ENCODE measurements around the gene CDH23.
A peak's percentile ranks its signal among the peaks of the same experiment; 100 is the strongest.

Gene CDH23

GRCh38 chr10:71396711-71397295 is at the start of gene CDH23:
TSS of gene CDH23 (plus strand) at chr10:71396920. CDS start at chr10:71439832, 42,912 bp downstream.
- ATAC-seq = peak; percentile 19; the same call in 2 of the 3 replicates
- TF ChIP-seq CSDC2 (CRISPR knock-in tag; IDR thresholded peaks at IDR 0.05) (no peak), ZFP3 (CRISPR knock-in tag; IDR thresholded peaks at IDR 0.05) (no peak), BACH2 (CRISPR knock-in tag; IDR thresholded peaks at IDR 0.05; ENCODE audit: borderline replicate concordance) (no peak), ZNF565 (CRISPR knock-in tag; conservative IDR thresholded peaks at IDR 0.05; ENCODE audit: low read depth) (no peak), TOX (CRISPR knock-in tag; IDR thresholded peaks at IDR 0.05; ENCODE audit: borderline replicate concordance) (no peak), ISL1 (CRISPR knock-in tag; IDR thresholded peaks at IDR 0.05) (no peak), ZC3H10 (CRISPR knock-in tag; IDR thresholded peaks at IDR 0.05) (no peak), SNAI2 (CRISPR knock-in tag; IDR thresholded peaks at IDR 0.05) (no peak), ZFP30 (CRISPR knock-in tag; IDR thresholded peaks at IDR 0.05) (no peak), POU6F1 (CRISPR knock-in tag; IDR thresholded peaks at IDR 0.05; ENCODE audit: borderline replicate concordance, low read depth) (no peak), PPARA (CRISPR knock-in tag; IDR thresholded peaks at IDR 0.05; ENCODE audit: borderline replicate concordance) (no peak), PATZ1 (CRISPR knock-in tag; IDR thresholded peaks at IDR 0.05; ENCODE audit: borderline replicate concordance) (no peak)
- TF ChIP-seq, protein P1, sequence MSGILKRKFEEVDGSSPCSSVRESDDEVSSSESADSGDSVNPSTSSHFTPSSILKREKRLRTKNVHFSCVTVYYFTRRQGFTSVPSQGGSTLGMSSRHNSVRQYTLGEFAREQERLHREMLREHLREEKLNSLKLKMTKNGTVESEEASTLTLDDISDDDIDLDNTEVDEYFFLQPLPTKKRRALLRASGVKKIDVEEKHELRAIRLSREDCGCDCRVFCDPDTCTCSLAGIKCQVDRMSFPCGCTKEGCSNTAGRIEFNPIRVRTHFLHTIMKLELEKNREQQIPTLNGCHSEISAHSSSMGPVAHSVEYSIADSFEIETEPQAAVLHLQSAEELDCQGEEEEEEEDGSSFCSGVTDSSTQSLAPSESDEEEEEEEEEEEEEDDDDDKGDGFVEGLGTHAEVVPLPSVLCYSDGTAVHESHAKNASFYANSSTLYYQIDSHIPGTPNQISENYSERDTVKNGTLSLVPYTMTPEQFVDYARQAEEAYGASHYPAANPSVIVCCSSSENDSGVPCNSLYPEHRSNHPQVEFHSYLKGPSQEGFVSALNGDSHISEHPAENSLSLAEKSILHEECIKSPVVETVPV (CRISPR knock-in tag; IDR thresholded peaks at IDR 0.05) = no peak
- TF ChIP-seq, protein P2, sequence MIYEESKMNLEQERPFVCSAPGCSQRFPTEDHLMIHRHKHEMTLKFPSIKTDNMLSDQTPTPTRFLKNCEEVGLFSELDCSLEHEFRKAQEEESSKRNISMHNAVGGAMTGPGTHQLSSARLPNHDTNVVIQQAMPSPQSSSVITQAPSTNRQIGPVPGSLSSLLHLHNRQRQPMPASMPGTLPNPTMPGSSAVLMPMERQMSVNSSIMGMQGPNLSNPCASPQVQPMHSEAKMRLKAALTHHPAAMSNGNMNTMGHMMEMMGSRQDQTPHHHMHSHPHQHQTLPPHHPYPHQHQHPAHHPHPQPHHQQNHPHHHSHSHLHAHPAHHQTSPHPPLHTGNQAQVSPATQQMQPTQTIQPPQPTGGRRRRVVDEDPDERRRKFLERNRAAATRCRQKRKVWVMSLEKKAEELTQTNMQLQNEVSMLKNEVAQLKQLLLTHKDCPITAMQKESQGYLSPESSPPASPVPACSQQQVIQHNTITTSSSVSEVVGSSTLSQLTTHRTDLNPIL (CRISPR knock-in tag; IDR thresholded peaks at IDR 0.05; ENCODE audit: low read depth) = no peak

DNA sequence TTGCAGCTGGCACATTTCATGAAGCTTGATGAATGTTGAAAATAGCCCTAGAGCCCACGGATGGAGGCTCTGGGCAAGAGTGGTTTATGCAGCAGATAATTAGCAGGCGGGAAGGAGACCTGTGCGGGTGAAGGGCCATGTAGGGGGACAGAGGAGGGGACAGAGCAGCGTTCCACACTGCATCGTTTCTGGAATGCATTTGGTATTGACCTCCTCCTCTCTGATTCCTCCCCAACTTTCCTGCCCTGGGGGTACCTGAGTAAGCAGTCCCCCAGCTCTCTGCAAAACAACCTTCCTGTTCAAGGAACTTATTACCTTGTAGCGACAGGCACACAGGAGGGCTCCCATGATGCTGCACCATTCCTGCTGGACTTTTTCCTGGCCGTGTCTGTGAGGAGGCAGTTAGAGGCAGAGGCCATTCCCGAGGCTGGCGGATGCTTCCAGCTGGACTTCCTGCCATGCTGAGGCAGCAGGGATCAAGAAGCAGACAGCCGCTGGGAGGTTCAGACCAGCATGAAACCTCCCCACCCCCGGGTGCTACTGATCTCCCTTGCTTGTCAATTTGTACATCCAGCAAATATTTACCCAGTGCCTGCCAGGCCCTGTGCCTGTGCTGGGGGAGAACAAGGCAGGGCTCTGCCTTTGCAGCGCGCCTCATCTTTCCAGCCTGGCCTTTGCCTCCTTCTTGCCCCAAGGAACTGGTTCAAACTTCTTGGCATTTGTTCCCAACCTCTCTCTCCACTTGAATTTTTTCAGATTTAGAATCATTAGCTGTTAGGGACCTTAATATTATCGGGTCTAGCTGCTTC is 48.9 kb upstream of the CDH23 start:
- TF ChIP-seq ISL1 (CRISPR knock-in tag; IDR thresholded peaks at IDR 0.05) = no peak
- TF ChIP-seq OSR1 (CRISPR knock-in tag; IDR thresholded peaks at IDR 0.05) = no peak
- no peak for TF ChIP-seq ARNTL (CRISPR knock-in tag; IDR thresholded peaks at IDR 0.05; ENCODE audit: borderline replicate concordance, low read depth)
- TF ChIP-seq PATZ1 (CRISPR knock-in tag; IDR thresholded peaks at IDR 0.05; ENCODE audit: borderline replicate concordance) = no peak
- no peak for TF ChIP-seq ZNF70 (CRISPR knock-in tag; IDR thresholded peaks at IDR 0.05)
- TF ChIP-seq BACH2 (CRISPR knock-in tag; IDR thresholded peaks at IDR 0.05; ENCODE audit: borderline replicate concordance) = no peak
- TF ChIP-seq GLIS3 (CRISPR knock-in tag; IDR thresholded peaks at IDR 0.05) = no peak
- no peak for TF ChIP-seq ZFP3 (CRISPR knock-in tag; IDR thresholded peaks at IDR 0.05)
- TF ChIP-seq ZFP30 (CRISPR knock-in tag; IDR thresholded peaks at IDR 0.05) = no peak
- no peak for TF ChIP-seq CSDC2 (CRISPR knock-in tag; IDR thresholded peaks at IDR 0.05)
- no peak for ATAC-seq

DNA sequence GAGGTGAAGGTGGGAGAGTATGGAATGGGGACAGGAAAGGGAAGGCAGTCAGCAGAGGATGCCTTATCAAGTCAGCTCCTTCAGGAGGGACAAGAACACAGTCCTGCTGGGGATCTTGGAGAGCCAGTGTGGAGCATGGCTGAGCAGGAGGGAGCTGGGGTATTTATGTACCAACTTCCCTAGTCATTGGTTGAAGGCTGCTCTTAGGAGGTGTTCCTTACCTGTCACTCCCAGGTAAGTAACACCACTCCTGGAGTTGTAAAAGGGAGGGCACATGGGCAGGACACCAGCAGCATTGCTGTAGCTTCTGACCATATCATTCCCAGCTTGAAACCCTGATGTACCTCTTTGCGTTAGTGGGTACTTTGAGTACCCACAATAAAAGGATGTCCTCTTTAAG is 47.9 kb upstream of the CDH23 start:
- no peak for ATAC-seq
- TF ChIP-seq ZNF8 (CRISPR knock-in tag; IDR thresholded peaks at IDR 0.05) = no peak
- TF ChIP-seq TOX (CRISPR knock-in tag; IDR thresholded peaks at IDR 0.05; ENCODE audit: borderline replicate concordance) = no peak
